NCI-H82 treated with DMSO at 0.1 percent for 48 hours (cell line): Measurements from ENCODE around the gene ZNF766.
"Not testable (repeated sequence)": the region's sequence is repeated elsewhere in the genome, so short reads cannot be mapped to it uniquely, and the experiment has no call there.

Source experiments
- DNase-seq: peaks from one replicate; lab custom pipeline; 2025; ENCODE audit not compliant: unreplicated experiment; lab: John Stamatoyannopoulos, UW

The ZNF766 gene

DNA sequence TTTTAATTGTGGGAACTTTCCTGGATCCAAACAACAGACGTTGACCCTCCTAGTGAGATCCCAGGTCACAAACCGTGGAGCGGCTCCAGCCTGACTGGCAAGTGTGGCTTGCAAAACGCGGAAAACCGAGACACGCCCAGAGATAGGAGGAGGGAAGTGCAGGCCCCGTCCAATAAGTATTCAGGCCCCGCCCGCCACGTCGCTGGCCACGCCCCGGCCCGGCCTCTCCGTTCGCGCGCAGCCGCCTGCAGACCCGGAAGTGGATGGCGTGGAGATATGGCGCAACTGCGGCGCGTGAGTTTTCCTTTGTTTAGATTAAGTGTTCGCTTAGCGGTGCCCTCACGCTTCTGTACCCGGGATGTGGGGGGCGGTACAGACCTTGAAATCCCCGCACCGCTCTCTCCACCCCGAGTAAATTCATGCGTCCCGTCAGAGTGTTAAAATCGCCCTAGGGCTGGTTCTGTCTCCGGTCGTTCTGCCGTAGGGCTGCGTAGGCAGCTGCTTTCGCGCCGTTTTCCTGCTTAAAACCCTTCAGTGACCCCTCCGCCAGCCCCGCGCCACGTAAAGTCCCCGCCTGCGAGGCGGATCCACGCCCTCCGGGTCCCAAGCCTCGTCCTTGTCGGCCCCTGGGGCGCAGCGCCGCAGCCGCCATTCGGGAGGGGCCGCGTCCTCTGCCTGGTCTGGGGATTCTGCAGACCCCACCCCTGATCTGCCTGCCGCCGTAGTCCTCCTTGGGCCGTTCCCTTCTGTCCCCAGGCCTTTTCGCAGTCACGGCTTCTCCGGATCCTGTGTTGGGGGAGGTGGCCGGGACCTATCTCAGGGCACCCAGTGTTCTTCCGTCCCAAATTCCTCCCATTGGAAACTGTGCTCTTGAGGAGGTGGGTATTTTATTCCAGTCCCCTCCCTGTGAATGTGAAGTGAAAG is at the start of gene ZNF766:
Gene ZNF766 (plus strand): TSS at position 250 of the 924 bp plus-strand sequence. CDS start 27 bp downstream, at position 277.
- DNase-seq, result peak; percentile 95

DNA sequence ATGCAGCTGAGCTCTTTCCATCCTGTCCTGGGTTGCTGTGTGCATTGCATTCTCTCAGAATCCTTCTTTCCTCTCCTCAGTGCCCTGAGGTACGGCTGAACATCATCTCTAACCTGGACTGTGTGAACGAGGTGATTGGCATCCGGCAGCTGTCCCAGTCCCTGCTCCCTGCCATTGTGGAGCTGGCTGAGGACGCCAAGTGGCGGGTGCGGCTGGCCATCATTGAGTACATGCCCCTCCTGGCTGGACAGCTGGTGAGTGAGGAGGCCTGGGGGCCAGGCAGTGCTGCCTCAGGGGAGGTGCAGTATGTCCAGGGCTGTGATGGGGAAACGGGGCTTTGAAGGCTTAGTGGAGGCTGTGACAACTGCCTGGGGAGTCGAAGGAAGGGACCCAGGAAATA is 49.8 kb upstream of the ZNF766 start:
- DNase-seq, result no peak

DNA sequence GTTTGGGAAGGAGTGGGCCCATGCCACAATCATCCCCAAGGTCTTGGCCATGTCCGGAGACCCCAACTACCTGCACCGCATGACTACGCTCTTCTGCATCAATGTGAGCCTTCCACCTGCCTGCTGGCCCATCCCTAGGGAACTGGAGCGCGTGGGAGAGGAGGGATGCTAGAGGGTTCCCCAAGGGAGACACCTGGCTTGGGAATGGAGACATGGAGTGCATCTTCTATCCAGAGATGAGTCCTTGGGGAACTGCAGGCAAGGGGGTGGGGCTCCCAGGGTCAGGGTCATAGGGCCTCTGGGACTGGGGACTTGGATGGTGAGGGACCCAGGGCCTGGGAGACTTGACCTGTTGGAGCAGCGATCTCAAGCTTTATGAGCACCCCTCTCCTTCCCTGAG is 48.4 kb upstream of the ZNF766 start:
- no peak for DNase-seq

DNA sequence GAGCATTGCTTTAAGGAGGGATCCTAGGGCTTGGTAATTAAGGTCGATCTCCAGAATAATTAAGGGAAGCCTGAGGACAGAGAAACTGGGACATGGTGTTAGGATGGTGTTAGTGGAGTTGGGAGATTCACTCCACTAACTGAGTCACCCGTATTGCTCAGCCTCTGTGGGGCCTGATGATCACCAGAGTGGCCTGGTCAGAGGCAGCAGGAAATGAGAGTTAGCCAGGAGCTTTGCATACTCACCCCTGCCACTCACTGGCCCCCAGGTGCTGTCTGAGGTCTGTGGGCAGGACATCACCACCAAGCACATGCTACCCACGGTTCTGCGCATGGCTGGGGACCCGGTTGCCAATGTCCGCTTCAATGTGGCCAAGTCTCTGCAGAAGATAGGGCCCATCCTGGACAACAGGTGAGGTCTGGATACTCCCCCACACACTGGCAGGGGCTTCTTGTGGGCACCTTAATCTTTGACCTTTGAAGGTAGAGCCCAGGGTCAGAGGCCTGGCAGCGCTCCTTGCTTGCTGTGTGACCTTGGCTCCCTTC is 47.5 kb upstream of the ZNF766 start:
- DNase-seq, result no peak

DNA sequence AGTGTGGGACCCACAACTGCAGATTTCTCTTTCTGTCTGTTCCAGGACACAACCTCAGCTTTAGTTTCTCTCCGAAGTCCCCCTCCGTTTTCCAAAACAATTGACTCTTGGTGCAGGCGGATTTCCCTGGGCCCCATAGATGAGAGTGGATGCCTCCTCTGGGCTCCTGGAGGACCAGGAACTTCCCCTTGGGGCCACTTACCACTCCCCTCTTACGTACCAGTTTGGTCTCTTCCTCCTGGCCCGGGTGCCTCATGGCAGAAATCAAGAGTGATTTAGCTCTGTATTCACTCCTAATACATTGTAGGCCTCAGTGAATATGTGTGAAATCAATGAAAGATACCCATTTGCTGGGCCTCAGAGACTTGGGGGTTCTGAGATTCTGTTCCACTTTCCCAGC is 45.2 kb upstream of the ZNF766 start:
- no peak for DNase-seq

DNA sequence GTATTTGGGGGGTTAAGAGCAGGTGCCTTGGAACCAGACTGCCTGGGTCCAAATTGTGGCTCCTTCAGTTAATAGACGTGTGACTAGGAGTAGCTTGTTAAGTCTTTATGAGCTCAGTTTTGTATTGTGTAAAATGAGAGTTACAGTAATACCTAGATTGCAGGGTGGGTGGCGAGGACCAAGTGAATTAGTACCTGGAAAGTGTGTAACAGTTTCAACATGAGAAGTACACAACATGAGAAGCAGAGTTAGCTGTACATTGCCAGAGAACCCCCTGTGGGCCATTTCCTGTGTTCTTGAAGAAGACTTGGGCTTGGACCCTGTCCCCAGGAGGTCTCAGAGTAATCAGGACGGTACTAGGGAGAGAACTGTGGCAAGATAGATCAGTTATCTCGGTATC is 42.7 kb upstream of the ZNF766 start:
- no peak for DNase-seq

DNA sequence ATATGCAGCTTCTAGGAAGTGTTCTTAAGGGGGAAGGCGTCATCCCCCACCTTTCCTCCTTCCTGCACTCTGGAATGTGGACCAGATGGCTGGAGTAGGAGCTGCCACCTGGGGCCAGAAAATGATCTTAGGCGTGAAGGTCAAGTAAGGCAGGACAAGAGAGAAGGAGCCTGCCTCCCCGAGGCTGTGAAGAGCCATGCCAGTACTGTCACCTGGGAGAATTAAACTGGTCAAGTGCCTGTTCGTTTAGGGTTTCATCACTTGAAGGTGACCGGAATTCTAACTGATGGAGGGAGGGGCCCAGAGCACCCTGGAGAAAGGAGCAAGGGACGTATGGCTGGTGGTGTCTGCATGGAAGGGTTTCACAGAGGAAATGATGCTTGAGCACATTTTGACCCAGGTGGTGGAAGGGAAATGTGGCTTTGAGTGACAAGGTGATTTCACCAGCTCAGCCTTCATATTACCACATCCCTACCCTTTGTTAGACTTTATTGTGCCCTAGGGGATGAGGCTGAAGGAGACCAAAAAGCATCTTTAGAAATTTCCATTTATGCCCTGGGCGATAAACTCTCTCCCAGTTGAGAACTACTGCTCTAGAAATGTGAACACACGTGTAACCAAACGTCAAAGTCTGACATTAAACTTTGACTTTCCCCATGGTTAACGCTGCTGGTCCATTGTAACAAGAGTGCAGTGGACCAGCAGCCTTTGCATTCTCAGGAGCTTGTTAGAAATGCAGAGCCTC is 42.0 kb upstream of the ZNF766 start:
- DNase-seq, result no peak

DNA sequence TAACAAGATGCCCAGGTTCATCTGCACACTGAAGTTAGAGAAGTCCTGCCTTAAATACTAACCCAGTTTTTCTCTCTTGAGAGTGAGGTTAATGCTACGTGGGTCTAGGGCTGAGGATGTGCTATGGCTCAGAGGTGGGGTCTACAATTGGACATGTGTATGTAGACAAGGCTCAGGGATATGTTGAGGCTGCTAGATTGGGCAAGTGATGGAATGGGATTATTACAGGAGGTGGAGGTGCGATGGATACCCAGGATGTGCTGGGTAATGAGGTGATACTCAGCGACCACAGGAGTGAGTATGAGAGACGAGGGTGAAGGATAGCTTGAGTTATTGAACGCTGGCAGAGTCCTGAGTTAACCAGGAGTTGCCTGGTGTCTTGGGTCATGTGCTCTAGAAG is 41.4 kb upstream of the ZNF766 start:
- no peak for DNase-seq

DNA sequence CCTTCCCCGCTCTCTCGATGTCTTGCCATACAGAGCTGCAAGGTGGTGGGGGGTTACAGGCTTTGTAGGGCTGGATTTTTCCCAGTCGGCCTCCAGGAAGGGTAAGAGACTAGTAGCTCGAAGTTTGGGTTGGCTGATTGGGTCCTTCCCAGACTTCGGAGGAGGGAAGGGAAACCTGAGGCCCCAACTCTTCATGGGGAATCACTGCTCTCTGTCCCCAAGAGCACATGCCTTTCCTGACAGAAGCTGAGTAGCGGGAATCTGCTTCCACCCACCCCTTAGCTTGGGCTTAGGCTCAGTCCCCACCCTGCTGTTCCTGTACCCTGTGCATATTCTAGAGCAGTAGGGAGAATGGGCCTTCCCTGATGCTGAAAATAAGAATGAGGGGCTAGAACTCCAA is 39.9 kb upstream of the ZNF766 start:
- DNase-seq, result no peak

DNA sequence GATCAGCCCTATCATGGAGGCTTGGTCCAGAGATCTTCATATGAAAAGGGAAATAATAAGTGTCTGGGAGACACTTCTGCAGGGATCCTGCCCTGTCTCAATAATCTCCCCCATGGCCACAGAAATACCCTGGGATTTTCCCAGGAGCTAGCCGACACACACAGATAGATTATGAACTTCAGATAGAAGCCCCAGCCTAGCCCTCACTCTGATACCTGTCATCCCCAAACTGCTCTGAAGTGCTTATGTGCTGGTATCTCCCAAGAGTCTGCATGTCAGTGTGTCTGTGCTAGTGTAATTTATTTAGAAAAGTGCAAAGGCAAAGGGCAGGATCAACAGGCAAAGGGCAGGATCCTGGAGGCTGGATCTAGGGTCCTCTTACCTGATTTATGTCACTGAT is 38.7 kb upstream of the ZNF766 start:
- no peak for DNase-seq

DNA sequence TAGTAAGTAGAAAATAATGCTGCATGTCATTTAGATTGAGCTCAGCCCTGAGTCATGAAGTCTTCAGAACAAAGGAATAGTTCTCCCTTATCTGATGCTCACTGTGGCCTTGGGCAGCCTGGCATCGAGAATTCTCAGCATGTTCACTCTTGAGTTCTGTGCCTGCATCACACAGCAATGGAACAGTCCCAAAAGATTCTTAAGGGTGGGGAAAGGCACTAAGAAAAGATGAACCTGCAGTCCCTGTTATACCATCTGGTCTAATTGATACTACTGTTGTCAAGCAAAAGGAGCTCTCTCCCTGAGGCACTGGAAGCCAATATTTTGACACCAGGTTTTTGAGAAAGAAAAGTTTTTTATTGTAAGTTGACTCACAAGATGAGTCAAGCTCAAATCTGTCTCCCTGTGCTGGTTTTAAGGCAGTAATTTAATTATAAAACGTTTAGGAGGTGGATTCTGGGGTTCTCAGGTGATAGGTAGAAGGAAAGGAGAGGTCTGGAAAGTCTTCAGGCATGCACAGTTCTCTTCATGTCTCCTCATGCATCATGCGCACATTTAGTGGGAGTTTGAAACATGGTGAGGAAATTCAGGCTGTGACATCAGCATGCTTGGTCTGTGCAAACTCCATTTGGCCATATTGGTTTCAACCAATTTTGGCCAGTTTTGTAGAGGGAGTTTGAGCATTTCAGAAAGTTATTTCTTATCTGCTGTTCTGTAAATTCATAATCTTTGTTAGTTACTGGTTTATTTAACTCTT is 38.1 kb upstream of the ZNF766 start:
- no peak for DNase-seq

DNA sequence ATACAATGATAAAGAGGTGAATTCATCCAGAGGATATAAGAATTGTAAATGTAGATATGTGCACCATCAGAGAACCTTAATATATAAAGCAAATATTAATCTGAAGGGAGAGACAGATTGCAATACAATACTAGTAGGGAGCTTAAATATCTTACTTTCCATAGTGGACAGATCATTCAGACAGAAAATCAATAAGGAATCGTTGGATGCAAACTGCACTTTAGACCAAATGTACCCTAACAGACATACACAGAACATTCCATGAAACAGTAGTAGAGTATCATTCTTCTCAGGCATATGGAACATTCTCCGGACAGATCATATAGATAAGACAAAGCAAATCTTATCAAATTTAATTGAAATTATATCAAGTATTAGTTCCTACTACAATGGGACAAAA is 35.0 kb upstream of the ZNF766 start:
- no peak for DNase-seq

DNA sequence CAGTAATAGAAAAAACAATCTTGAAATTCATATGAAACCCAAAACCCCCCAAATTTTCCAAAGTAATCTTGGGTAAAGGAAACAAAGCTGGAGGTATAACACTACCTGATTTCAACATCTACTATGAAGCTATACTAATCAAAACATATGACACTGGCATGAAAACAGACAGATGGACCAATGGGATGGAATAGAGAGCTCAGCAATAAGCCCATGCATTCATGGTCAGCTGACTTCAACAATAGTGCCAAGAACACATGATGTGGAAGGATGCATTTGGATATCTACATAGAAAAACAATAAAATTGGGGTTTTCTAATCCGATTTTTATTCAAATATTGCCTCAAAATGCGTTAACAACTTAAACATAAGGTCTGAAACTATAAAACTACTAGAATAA is 32.2 kb upstream of the ZNF766 start:
- DNase-seq, result no peak

DNA sequence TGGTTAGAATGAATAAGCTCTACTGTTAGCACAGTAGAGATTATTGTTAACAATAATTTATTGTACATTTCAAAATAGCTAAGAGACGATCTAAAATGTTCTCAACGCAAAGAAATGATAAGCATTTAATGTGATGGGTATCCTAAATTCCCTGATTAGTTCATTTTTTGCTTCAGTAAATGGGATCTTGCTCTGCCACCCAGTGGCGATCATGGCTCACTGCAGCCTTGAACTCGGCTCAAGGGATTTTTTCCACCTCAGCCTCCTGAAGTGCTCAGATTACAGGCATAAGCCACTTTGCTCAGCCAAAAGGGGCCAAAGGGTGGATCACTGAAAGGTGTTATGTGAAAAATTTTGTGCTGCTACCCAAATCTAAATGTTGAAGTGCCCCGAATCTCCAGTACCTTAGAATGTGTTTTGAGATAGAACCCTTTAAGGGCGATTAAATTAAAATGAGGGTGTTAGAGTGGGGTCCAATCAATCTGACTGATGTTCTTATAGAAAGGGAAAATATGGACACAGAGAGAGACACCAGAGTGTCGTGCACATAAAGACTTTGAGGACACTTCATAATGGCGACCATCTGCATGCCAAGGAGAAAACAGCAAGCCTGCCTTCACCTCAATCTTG is 31.5 kb upstream of the ZNF766 start:
- DNase-seq, result peak; percentile 18

DNA sequence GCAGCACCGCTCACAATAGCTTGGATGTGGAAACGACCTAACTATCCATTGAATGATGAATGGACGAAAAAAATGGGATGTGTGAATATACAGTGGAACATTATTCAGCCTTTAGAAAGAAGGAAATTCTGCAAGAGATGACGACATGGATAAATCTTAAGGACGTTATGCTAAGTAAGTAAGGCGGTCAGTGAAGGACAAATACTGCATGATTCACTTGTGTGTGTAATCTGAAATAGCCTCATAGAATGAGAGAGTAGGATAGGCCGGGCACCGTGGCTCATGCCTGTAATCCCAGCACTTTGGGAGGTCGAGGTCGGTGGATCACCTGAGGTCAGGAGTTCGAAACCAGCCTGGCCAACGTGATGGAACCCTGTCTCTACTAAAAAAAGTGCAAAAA is 25.4 kb upstream of the ZNF766 start:
- DNase-seq, result no peak

DNA sequence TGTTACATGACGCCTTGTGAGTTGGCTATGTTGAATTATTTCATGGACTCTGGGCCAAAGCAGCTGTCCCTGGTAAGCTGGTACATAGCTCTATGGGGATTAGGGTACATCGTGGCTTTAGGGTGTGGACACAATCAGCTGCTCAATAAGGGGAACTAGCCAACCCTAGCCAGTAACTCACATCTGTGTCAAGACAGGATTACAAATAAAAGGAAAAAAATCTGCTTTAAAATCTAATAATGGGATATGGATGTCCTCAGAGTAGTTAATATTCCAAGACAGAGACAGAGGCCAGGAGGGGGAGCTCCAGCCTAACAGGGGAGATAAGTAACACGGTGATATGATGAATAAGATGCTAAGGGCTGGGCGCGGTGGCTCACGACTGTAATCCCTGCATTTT is 21.1 kb upstream of the ZNF766 start:
- DNase-seq, result peak; percentile 31

DNA sequence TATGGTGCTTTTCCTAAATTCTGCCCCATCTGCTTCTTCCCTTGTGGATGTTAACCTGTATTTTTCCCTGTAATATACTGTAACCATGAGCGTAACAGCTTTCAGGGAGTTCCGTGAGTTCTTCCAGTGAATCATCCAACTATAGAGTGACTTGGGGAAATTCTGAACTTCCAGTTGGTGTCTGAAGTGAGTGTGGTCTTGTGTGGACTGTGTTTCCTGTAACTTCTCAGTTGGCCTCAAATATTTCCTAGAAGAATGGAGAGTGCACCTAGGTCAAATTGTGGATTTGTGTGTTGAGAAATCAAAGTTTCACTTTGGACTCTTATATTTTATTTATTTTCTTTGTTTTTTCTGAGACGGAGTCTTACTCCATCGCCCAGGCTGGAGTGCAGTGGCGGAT is 11.0 kb upstream of the ZNF766 start:
- no peak for DNase-seq

DNA sequence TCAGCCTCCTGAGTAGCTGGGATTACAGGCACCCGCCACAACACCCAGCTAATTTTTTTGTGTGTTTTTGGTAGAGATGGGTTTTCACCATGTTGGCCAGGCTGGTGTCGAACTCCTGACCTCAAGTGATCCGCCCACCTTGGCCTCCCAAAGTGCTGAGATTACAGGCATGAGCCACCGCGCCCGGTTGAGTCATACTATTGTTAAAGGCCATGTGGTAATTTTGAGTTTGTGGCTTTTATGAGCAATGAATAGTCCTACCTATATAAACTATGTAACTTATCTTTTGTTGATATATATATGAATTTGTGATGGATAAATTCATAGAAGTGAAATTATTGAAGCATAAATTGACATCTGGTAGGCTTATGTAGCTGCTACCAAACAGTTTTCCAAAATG is 3.8 kb upstream of the ZNF766 start:
- not testable (repeated sequence) for DNase-seq

DNA sequence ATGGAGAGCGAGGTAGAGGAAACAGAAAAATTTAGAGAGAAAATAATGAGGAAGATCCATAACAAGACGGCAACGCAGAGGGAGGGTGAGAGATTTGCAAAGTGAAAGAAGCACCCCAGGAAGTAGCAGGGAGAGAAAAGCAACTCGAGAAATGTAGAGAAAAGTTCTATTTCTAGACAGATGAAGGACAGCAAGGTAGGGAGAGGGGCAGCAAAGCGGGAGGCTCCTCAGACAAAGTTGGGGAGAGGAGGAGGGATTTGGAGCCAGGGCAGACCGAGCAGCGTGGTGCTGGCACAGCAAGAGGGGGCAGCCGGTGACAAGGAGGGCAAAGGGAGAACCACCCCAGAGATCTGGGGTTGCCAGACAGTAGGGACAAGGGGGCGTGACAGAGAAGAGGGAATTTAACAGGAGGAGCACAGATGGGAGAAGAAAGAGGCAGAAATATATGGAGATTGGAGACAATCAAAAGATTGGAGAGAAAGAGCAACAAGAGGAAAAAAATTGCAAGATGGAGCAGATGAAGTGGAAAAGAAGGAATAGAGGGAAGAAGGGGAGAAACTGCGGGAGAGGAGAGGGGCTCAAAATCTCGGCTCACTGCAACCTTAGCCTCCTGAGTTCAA is 989 bp downstream of the ZNF766 start:
- no peak for DNase-seq

DNA sequence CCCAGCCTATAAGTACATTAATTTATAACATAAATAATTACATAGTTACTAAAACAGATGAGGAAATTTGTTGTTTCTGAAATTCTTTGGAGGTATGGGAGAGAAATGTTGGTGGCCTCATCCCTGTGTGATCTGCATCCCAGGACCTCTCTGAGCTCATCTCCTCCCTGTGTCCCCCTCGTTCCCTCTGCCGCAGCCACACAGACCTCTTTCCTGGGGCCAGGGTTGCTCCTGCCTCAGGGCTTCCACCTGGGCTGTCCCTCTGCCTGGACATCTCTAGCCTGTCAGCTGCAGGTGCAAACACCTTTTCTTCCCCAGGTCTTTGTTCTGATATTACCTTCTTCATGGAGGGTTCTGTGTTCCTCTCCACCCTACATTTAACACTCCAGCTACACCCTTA is 3.9 kb downstream of the ZNF766 start:
- DNase-seq, result no peak
